ENCODE results near the gene ETNPPL. TPM values are rescaled to one million over a fixed set of nuclear protein-coding genes. Genes with fewer than 3 reads are reported as not detected.

Gene ETNPPL
- total and polyA plus RNA-seq, 2 of the 13 experiments (the other 11 are each of a cell fraction or from before 2014, with no cell fraction given) = 1.4 to 6.0 TPM

DNA sequence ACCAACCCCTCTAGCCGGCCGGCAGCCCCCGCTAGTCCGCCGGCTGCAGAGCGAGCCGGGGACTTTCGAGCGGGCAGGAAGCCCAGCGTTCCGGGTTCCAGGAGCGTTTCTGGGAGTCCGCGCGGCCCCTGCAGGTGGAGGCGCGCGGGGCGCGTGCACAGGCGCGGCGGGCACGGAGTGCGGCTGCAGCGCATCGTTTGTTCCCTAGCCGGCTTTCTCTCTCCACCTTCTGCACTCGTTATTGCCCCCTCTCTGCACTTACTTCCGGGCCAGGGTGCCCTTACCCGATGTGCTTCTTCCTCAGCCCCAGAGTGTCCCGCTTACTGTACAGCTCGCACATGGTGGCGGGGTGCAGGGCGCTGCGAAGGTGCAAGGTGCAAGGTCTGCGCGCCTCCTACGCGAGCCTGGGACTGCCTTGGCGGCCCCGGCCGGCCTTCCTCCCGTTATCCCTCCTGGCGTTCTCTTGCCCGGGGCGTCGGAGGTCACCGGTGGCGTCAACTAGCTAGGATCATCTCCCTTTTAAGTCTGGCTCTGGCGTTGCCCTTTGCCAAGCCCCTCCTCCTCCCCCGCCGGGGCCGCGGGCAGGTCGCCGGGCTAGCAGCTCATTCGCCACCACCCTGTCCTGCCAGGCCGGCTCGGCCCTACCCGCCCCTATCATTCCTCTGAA lies at the start of gene ETNPPL (continued):
- TF ChIP-seq THAP7 (CRISPR knock-in tag; IDR thresholded peaks at IDR 0.05) = peak; percentile 80; the same call in 1 of the 2 replicates
- TF ChIP-seq, protein P1, sequence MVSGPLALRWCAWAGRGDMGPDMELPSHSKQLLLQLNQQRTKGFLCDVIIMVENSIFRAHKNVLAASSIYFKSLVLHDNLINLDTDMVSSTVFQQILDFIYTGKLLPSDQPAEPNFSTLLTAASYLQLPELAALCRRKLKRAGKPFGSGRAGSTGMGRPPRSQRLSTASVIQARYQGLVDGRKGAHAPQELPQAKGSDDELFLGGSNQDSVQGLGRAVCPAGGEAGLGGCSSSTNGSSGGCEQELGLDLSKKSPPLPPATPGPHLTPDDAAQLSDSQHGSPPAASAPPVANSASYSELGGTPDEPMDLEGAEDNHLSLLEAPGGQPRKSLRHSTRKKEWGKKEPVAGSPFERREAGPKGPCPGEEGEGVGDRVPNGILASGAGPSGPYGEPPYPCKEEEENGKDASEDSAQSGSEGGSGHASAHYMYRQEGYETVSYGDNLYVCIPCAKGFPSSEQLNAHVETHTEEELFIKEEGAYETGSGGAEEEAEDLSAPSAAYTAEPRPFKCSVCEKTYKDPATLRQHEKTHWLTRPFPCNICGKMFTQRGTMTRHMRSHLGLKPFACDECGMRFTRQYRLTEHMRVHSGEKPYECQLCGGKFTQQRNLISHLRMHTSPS (CRISPR knock-in tag; IDR thresholded peaks at IDR 0.05; ENCODE audit: low read depth) = peak; percentile 44; the same call in 1 of the 2 replicates
- TF ChIP-seq, protein P2, sequence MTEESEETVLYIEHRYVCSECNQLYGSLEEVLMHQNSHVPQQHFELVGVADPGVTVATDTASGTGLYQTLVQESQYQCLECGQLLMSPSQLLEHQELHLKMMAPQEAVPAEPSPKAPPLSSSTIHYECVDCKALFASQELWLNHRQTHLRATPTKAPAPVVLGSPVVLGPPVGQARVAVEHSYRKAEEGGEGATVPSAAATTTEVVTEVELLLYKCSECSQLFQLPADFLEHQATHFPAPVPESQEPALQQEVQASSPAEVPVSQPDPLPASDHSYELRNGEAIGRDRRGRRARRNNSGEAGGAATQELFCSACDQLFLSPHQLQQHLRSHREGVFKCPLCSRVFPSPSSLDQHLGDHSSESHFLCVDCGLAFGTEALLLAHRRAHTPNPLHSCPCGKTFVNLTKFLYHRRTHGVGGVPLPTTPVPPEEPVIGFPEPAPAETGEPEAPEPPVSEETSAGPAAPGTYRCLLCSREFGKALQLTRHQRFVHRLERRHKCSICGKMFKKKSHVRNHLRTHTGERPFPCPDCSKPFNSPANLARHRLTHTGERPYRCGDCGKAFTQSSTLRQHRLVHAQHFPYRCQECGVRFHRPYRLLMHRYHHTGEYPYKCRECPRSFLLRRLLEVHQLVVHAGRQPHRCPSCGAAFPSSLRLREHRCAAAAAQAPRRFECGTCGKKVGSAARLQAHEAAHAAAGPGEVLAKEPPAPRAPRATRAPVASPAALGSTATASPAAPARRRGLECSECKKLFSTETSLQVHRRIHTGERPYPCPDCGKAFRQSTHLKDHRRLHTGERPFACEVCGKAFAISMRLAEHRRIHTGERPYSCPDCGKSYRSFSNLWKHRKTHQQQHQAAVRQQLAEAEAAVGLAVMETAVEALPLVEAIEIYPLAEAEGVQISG (CRISPR knock-in tag; IDR thresholded peaks at IDR 0.05) = peak; percentile 27; the same call in 1 of the 2 replicates
- peak; percentile 66 for TF ChIP-seq ZNF501 (CRISPR knock-in tag; IDR thresholded peaks at IDR 0.05)
- TF ChIP-seq ZMYM4 (CRISPR knock-in tag; IDR thresholded peaks at IDR 0.05) = peak; percentile 71
- TF ChIP-seq MYPOP (CRISPR knock-in tag; IDR thresholded peaks at IDR 0.05) = peak; percentile 92
- TF ChIP-seq ZNF225 (CRISPR knock-in tag; IDR thresholded peaks at IDR 0.05) = peak; percentile 39; the same call in 1 of the 2 replicates
- 0 out of 2 replicates have a peak, but pooled peaks have one; percentile 6 for TF ChIP-seq STAG1 (CRISPR knock-in tag; IDR thresholded peaks at IDR 0.05)
- TF ChIP-seq, protein P3, sequence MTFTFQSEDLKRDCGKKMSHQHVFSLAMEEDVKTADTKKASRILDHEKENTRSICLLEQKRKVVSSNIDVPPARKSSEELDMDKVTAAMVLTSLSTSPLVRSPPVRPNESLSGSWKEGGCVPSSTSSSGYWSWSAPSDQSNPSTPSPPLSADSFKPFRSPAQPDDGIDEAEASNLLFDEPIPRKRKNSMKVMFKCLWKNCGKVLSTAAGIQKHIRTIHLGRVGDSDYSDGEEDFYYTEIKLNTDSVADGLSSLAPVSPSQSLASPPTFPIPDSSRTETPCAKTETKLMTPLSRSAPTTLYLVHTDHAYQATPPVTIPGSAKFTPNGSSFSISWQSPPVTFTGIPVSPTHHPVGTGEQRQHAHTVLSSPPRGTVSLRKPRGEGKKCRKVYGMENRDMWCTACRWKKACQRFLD (CRISPR knock-in tag; IDR thresholded peaks at IDR 0.05; ENCODE audit: borderline replicate concordance) = peak; percentile 75
- TF ChIP-seq, protein P4, sequence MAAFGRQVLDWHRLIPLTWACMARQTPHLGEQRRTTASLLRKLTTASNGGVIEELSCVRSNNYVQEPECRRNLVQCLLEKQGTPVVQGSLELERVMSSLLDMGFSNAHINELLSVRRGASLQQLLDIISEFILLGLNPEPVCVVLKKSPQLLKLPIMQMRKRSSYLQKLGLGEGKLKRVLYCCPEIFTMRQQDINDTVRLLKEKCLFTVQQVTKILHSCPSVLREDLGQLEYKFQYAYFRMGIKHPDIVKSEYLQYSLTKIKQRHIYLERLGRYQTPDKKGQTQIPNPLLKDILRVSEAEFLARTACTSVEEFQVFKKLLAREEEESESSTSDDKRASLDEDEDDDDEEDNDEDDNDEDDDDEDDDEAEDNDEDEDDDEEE (CRISPR knock-in tag; IDR thresholded peaks at IDR 0.05) = peak; percentile 74; the same call in 1 of the 2 replicates
- TF ChIP-seq, protein P5, sequence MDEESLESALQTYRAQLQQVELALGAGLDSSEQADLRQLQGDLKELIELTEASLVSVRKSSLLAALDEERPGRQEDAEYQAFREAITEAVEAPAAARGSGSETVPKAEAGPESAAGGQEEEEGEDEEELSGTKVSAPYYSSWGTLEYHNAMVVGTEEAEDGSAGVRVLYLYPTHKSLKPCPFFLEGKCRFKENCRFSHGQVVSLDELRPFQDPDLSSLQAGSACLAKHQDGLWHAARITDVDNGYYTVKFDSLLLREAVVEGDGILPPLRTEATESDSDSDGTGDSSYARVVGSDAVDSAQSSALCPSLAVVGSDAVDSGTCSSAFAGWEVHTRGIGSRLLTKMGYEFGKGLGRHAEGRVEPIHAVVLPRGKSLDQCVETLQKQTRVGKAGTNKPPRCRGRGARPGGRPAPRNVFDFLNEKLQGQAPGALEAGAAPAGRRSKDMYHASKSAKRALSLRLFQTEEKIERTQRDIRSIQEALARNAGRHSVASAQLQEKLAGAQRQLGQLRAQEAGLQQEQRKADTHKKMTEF (CRISPR knock-in tag; IDR thresholded peaks at IDR 0.05) = peak; percentile 66; the same call in 1 of the 2 replicates
- TF ChIP-seq, protein P6, sequence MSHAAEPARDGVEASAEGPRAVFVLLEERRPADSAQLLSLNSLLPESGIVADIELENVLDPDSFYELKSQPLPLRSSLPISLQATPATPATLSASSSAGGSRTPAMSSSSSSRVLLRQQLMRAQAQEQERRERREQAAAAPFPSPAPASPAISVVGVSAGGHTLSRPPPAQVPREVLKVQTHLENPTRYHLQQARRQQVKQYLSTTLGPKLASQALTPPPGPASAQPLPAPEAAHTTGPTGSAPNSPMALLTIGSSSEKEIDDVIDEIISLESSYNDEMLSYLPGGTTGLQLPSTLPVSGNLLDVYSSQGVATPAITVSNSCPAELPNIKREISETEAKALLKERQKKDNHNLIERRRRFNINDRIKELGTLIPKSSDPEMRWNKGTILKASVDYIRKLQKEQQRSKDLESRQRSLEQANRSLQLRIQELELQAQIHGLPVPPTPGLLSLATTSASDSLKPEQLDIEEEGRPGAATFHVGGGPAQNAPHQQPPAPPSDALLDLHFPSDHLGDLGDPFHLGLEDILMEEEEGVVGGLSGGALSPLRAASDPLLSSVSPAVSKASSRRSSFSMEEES (CRISPR knock-in tag; IDR thresholded peaks at IDR 0.05) = no peak
- TF ChIP-seq HDAC2 (CRISPR knock-in tag; IDR thresholded peaks at IDR 0.05) = 0 out of 2 replicates have a peak, but pooled peaks have one; percentile 7

Data from HepG2 (cell line).